ENCODE data around the gene CELF1.
"Not testable (repeated sequence)": the region's sequence is repeated elsewhere in the genome, so short reads cannot be mapped to it uniquely, and the experiment has no call there.

CELF1 gene

GRCh38 chr11:47573321-47573720 is 20.4 kb upstream of the CELF1 start:
- DNase-seq (ENCODE audit: low read depth): no peak

- no peak for DNase-seq (ENCODE audit: low read depth)
Measured at GRCh38 chr11:47572715-47573255, 19.9 kb upstream of the CELF1 start.

GRCh38 chr11:47571895-47572294 is 19.0 kb upstream of the CELF1 start:
- no peak for DNase-seq (ENCODE audit: low read depth)

GRCh38 chr11:47571357-47571729 is 18.4 kb upstream of the CELF1 start:
- no peak for DNase-seq (ENCODE audit: low read depth)

GRCh38 chr11:47570651-47571356 is 17.9 kb upstream of the CELF1 start:
- DNase-seq (ENCODE audit: low read depth): no peak

GRCh38 chr11:47569646-47570045 is 16.7 kb upstream of the CELF1 start:
- no peak for DNase-seq (ENCODE audit: low read depth)

GRCh38 chr11:47566149-47566698 is 13.3 kb upstream of the CELF1 start:
- no peak for DNase-seq (ENCODE audit: low read depth)

GRCh38 chr11:47565340-47566148 is 12.6 kb upstream of the CELF1 start, which contains the start of gene PTPMT1:
Gene PTPMT1 (plus strand): TSS chr11:47565599. CDS start chr11:47565623, 24 bp downstream.
- DNase-seq (ENCODE audit: low read depth): peak; percentile 42

- DNase-seq (ENCODE audit: low read depth): no peak
Measured at GRCh38 chr11:47564933-47565339, 12.0 kb upstream of the CELF1 start.

GRCh38 chr11:47564366-47564765 is 11.4 kb upstream of the CELF1 start:
- not testable (repeated sequence) for DNase-seq (ENCODE audit: low read depth)

- not testable (repeated sequence) for DNase-seq (ENCODE audit: low read depth)
Measured at GRCh38 chr11:47562393-47562792, 9.5 kb upstream of the CELF1 start.

- DNase-seq (ENCODE audit: low read depth): no peak
Measured at GRCh38 chr11:47560426-47560825, 7.5 kb upstream of the CELF1 start.

GRCh38 chr11:47558695-47559094 is 5.8 kb upstream of the CELF1 start:
- DNase-seq (ENCODE audit: low read depth): no peak

- DNase-seq (ENCODE audit: low read depth): not testable (repeated sequence)
Measured at GRCh38 chr11:47557004-47557403, 4.1 kb upstream of the CELF1 start.

GRCh38 chr11:47553406-47553743 is 443 bp upstream of the CELF1 start:
- DNase-seq (ENCODE audit: low read depth): no peak

- no peak for DNase-seq (ENCODE audit: low read depth)
Measured at GRCh38 chr11:47552056-47552565, 821 bp downstream of the CELF1 start.

- no peak for DNase-seq (ENCODE audit: low read depth)
Measured at GRCh38 chr11:47551086-47551485, 1.8 kb downstream of the CELF1 start.

- DNase-seq (ENCODE audit: low read depth): no peak
Measured at GRCh38 chr11:47550288-47551047, 2.5 kb downstream of the CELF1 start.

- DNase-seq (ENCODE audit: low read depth): not testable (repeated sequence)
Measured at GRCh38 chr11:47546274-47546673, 6.7 kb downstream of the CELF1 start.

GRCh38 chr11:47545298-47545697 is 7.6 kb downstream of the CELF1 start:
- no peak for DNase-seq (ENCODE audit: low read depth)

GRCh38 chr11:47541070-47541469 is 11.9 kb downstream of the CELF1 start:
- DNase-seq (ENCODE audit: low read depth): no peak

- DNase-seq (ENCODE audit: low read depth): no peak
Measured at GRCh38 chr11:47539681-47540039, 13.3 kb downstream of the CELF1 start.
